ENCODE results near the gene PRDM10. TPM values are rescaled to one million over a fixed set of nuclear protein-coding genes. Genes with fewer than 3 reads are reported as not detected.

The PRDM10 gene, protein sequence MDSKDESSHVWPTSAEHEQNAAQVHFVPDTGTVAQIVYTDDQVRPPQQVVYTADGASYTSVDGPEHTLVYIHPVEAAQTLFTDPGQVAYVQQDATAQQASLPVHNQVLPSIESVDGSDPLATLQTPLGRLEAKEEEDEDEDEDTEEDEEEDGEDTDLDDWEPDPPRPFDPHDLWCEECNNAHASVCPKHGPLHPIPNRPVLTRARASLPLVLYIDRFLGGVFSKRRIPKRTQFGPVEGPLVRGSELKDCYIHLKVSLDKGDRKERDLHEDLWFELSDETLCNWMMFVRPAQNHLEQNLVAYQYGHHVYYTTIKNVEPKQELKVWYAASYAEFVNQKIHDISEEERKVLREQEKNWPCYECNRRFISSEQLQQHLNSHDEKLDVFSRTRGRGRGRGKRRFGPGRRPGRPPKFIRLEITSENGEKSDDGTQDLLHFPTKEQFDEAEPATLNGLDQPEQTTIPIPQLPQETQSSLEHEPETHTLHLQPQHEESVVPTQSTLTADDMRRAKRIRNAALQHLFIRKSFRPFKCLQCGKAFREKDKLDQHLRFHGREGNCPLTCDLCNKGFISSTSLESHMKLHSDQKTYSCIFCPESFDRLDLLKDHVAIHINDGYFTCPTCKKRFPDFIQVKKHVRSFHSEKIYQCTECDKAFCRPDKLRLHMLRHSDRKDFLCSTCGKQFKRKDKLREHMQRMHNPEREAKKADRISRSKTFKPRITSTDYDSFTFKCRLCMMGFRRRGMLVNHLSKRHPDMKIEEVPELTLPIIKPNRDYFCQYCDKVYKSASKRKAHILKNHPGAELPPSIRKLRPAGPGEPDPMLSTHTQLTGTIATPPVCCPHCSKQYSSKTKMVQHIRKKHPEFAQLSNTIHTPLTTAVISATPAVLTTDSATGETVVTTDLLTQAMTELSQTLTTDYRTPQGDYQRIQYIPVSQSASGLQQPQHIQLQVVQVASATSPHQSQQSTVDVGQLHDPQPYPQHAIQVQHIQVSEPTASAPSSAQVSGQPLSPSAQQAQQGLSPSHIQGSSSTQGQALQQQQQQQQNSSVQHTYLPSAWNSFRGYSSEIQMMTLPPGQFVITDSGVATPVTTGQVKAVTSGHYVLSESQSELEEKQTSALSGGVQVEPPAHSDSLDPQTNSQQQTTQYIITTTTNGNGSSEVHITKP
- total RNA-seq = 10 to 100 TPM in 4 of 6 donors, 1 to 10 TPM in 2; 6.8 to 13.9 (median 12.7) TPM

DNA sequence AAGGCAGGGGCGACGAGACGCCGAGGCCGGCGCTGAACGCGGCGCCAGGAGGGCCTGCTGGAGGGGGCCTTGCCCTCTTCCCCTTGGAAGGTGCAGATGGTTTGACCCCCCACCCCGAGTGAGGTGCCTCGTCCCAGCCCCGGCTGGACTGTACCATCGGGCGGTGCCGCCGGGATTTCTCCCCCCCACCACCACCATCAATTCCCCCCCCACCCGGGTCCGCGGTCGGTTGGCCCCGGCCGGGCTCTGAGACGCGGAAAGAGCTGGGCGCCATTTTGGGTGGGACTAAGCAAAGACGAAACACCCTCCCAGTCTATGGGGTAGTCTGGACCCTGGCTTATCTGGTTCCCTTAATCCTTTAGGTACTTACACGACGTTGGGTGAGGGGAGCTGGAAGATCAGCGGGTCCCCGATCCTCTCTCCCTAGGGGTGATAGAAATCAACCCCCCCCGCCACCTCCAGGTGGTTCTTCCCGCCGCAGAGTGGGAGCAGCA is at the start of gene PRDM10:
Gene PRDM10, minus strand, starts transcription at position 484 of the 494 bp plus-strand sequence. CDS start 41,871 bp downstream, outside the sequence.
- 0 to 1% methylated on average over 7 to 29 of the region's 33 CpGs for WGBS, 2 donors
- peak; percentile 92 to 96 for DNase-seq

DNA sequence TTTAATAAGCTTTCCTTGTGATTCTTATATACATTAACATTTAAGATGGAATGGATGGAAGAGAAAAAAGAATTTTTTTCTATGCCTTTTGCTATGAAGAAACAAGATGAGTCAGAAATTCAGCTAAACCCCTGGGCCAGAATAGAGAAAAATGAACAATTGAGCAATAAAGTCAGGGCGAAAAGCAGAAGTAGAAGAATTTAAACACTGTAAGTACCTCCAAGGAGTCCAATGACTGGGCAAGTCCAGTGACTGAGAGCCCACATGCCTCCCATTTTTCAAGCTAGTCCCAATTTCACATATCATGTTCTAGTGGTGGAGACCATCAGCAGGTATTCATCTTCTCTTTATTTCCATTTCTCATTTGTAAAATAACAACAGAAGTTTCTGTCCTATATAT is 48.4 kb upstream of the PRDM10 start:
- peak overlapping the region in 3 of 4 donors; percentile 27 to 45 (median 39) for H3K27ac ChIP-seq
- DNase-seq (peak in 1 of 2 donors; percentile 35), ATAC-seq (ENCODE audit: low FRiP score in 2 of 2) (peak; percentile 57 to 79)
- WGBS, 2 donors = 65 to 69% methylated on average over 1 of the region's 1 CpG
- no peaks in the 10 kb centered on the region for H3K36me3 ChIP-seq
- no peaks in the 10 kb centered on the region for H3K9me3 ChIP-seq
- H3K4me3 ChIP-seq = no peak overlapping the region
- H3K27me3 ChIP-seq = no peaks in the 10 kb centered on the region
- no peak for TF ChIP-seq POLR2AphosphoS5 (IDR thresholded peaks at IDR 0.05)
- no peak for TF ChIP-seq POLR2A (IDR thresholded peaks at IDR 0.05)
- no peak for TF ChIP-seq EP300 (IDR thresholded peaks at IDR 0.05)
- TF ChIP-seq, protein P1, sequence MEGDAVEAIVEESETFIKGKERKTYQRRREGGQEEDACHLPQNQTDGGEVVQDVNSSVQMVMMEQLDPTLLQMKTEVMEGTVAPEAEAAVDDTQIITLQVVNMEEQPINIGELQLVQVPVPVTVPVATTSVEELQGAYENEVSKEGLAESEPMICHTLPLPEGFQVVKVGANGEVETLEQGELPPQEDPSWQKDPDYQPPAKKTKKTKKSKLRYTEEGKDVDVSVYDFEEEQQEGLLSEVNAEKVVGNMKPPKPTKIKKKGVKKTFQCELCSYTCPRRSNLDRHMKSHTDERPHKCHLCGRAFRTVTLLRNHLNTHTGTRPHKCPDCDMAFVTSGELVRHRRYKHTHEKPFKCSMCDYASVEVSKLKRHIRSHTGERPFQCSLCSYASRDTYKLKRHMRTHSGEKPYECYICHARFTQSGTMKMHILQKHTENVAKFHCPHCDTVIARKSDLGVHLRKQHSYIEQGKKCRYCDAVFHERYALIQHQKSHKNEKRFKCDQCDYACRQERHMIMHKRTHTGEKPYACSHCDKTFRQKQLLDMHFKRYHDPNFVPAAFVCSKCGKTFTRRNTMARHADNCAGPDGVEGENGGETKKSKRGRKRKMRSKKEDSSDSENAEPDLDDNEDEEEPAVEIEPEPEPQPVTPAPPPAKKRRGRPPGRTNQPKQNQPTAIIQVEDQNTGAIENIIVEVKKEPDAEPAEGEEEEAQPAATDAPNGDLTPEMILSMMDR (IDR thresholded peaks at IDR 0.05) = no peak
- peaks cover 0 to 16% (median 12%) of the 10 kb centered on the region in 4 donors for H3K4me1 ChIP-seq

More for the DNA sequence above, at the start of gene PRDM10:
- Histone ChIP-seq H3K36me3 (no peaks in the 10 kb centered on the region), H3K4me3 (peak within 1 kb of the TSS; percentile 78 to 91 (median 87)), H3K27me3 (no peaks in the 10 kb centered on the region), H3K27ac (peak within 1 kb of the TSS; percentile 96 to 100 (median 98)), H3K9me3 (no peaks in the 10 kb centered on the region), H3K4me1 (peaks cover 17 to 27% (median 20%) of the 10 kb centered on the region in 4 donors)
- ATAC-seq (ENCODE audit: low FRiP score in 2 of 2) = peak; percentile 92 to 96
- TF ChIP-seq POLR2AphosphoS5 (IDR thresholded peaks at IDR 0.05) = peak in 1 of 2 donors; percentile 60
- TF ChIP-seq, protein P1 (IDR thresholded peaks at IDR 0.05) = peak in 3 of 6 experiments; percentile 8 to 60 (median 34)
- TF ChIP-seq POLR2A (IDR thresholded peaks at IDR 0.05) = peak in 3 of 4 donors; percentile 45 to 72 (median 48)
- no peak for TF ChIP-seq EP300 (IDR thresholded peaks at IDR 0.05)

DNA sequence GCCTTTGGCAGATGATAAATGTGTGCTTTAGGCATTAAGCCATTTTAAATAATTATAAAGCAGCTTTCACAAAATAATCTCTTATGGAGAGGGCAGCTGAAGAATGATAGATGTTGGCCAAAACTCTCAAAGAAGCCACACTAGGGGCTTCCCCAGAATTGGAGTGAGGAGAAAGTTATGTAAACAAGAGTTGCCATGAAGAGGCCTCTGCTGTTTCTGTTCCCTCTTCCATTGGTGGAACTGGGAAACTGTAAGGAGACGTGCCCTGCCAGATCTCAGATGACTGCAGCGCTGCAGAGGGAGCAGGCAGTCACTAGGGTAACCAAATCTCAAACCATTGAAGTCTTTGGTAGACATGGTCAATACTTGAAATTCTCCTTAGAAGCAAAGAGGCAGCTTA is 47.6 kb upstream of the PRDM10 start:
- DNase-seq (peak in 1 of 2 donors; percentile 47), ATAC-seq (ENCODE audit: low FRiP score in 2 of 2) (peak in 1 of 2 donors; percentile 81)
- 29 to 54% methylated on average over 2 of the region's 2 CpGs for WGBS, 2 donors
- Histone ChIP-seq H3K27ac (peak overlapping the region in 3 of 4 donors; percentile 27 to 45 (median 39)), H3K27me3 (no peaks in the 10 kb centered on the region), H3K4me3 (no peak overlapping the region), H3K4me1 (peaks cover 0 to 16% (median 12%) of the 10 kb centered on the region in 4 donors), H3K9me3 (no peaks in the 10 kb centered on the region), H3K36me3 (no peaks in the 10 kb centered on the region)
- TF ChIP-seq EP300 (IDR thresholded peaks at IDR 0.05) (no peak), POLR2AphosphoS5 (IDR thresholded peaks at IDR 0.05) (no peak), POLR2A (IDR thresholded peaks at IDR 0.05) (peak in 1 of 4 donors; percentile 43)
- TF ChIP-seq, protein P1 (IDR thresholded peaks at IDR 0.05) = no peak

DNA sequence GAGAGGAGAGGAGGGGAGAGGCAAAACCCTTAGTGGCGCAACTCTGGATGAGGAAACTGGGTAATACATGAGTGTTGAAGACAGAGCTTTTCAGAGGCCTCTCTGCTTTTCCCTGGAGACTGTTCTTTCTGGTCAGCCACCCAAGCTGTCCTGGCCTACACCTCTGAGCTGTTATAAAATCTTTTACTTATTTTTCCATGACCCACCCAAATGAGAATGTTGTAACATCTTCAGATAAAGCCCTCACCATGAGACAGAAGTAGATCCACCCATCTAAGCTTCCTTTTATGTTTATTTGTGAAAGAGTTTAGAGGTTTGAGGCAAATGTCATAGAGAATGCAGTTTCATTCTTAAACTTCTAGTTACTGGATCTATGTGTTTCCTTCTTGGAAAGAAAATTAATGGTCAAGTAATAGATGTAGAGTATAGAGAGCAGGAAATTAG is 46.7 kb upstream of the PRDM10 start:
- no peak overlapping the region for H3K27ac ChIP-seq
- no peak overlapping the region for H3K4me3 ChIP-seq
- 53 to 76% methylated on average over 1 of the region's 1 CpG for WGBS, 2 donors

More for the DNA sequence above, 46.7 kb upstream of the PRDM10 start:
- Histone ChIP-seq H3K4me1 (peaks cover 0 to 16% (median 12%) of the 10 kb centered on the region in 4 donors), H3K27me3 (no peaks in the 10 kb centered on the region), H3K9me3 (no peaks in the 10 kb centered on the region), H3K36me3 (no peaks in the 10 kb centered on the region)
- DNase-seq (no peak), ATAC-seq (ENCODE audit: low FRiP score in 2 of 2) (peak in 1 of 2 donors; percentile 76)
- no peak for TF ChIP-seq EP300 (IDR thresholded peaks at IDR 0.05)
- TF ChIP-seq, protein P1 (IDR thresholded peaks at IDR 0.05) = no peak
- TF ChIP-seq POLR2A (IDR thresholded peaks at IDR 0.05) = no peak
- TF ChIP-seq POLR2AphosphoS5 (IDR thresholded peaks at IDR 0.05) = no peak
